Neutrophil (primary cell): Measurements from ENCODE around the gene RPP40.

ENCODE experiments used
- H3K27ac ChIP-seq: fragments of 200-600 bp; sonication (generic); 2 replicates; pipeline ENCODE4 v1.5.1; 2016; ENCODE audit warnings: mild to moderate bottlenecking, moderate library complexity
- H3K27me3 ChIP-seq: fragments of 200-600 bp; sonication (generic); 2 replicates; pipeline ENCODE4 v1.6.0; 2016; ENCODE audit warnings: mild to moderate bottlenecking
- H3K36me3 ChIP-seq: fragments of 200-600 bp; sonication (generic); 2 replicates; pipeline ENCODE4 v1.5.1; 2017
- H3K4me1 ChIP-seq, 2 experiments: fragments of 200-600 bp in 1 of 2; sonication (generic) in 1 of 2; 1 replicate in 1 of 2; 2 replicates in 1 of 2; pipeline versions ENCODE4 v1.5.1 to v1.6.1; 2013 to 2016; ENCODE audit warnings: low read depth in 1 of 2, low read length in 1 of 2, mild to moderate bottlenecking in 1 of 2, moderate library complexity in 1 of 2; ENCODE audit not compliant: control insufficient read depth in 1 of 2, insufficient read depth in 1 of 2
- H3K4me3 ChIP-seq, 2 experiments: fragments of 200-600 bp in 1 of 2; sonication (generic) in 1 of 2; 1 replicate in 1 of 2; 2 replicates in 1 of 2; pipeline ENCODE4 v1.5.1; 2013 to 2016; ENCODE audit warnings: low read depth in 1 of 2, low read length in 1 of 2, mild to moderate bottlenecking in 1 of 2, moderate library complexity in 1 of 2
- H3K9me3 ChIP-seq: fragments of 200-600 bp; sonication (generic); 2 replicates; pipeline ENCODE4 v1.5.1; 2016
- CTCF ChIP-seq: fragments of 200-600 bp; sonication (generic); IDR thresholded peaks from 2 replicates; pipeline ENCODE4 v1.5.1; 2016; ENCODE audit warnings: antibody characterized with exemption

RPP40 gene

GRCh38 chr6:4986999-4987398, 16.8 kb downstream of the RPP40 start:
- Histone ChIP-seq H3K36me3 (no peaks in the 10 kb centered on the region), H3K9me3 (no peaks in the 10 kb centered on the region), H3K4me1 (peaks cover 18 to 22% of the 10 kb centered on the region in 2 experiments), H3K27ac (no peak overlapping the region), H3K27me3 (no peaks in the 10 kb centered on the region), H3K4me3 (no peak overlapping the region)
- no peak for TF ChIP-seq CTCF

- Histone ChIP-seq H3K27ac (no peak overlapping the region), H3K36me3 (no peaks in the 10 kb centered on the region), H3K4me1 (peaks cover 18 to 27% of the 10 kb centered on the region in 2 experiments), H3K4me3 (no peak overlapping the region), H3K9me3 (peaks cover 5% of the 10 kb centered on the region), H3K27me3 (no peaks in the 10 kb centered on the region)
- no peak for TF ChIP-seq CTCF
These were observed 20.5 kb downstream of the RPP40 start for GRCh38 chr6:4983322-4983721.

GRCh38 chr6:4981761-4982160, 22.1 kb downstream of the RPP40 start:
- H3K4me3 ChIP-seq = no peak overlapping the region
- no peak overlapping the region for H3K27ac ChIP-seq
- peaks cover 18 to 27% of the 10 kb centered on the region in 2 experiments for H3K4me1 ChIP-seq
- no peaks in the 10 kb centered on the region for H3K36me3 ChIP-seq
- H3K27me3 ChIP-seq = no peaks in the 10 kb centered on the region
- no peak for TF ChIP-seq CTCF
- peaks cover 5% of the 10 kb centered on the region for H3K9me3 ChIP-seq

GRCh38 chr6:4979426-4979825, 24.4 kb downstream of the RPP40 start:
- H3K4me1 ChIP-seq = peaks cover 14 to 23% of the 10 kb centered on the region in 2 experiments
- no peaks in the 10 kb centered on the region for H3K27me3 ChIP-seq
- H3K36me3 ChIP-seq = no peaks in the 10 kb centered on the region
- peaks cover 5% of the 10 kb centered on the region for H3K9me3 ChIP-seq
- H3K27ac ChIP-seq = no peak overlapping the region
- H3K4me3 ChIP-seq = no peak overlapping the region
- TF ChIP-seq CTCF = no peak

- no peak for TF ChIP-seq CTCF
- Histone ChIP-seq H3K36me3 (no peaks in the 10 kb centered on the region), H3K9me3 (peaks cover 5% of the 10 kb centered on the region), H3K4me3 (no peak overlapping the region), H3K27ac (no peak overlapping the region), H3K27me3 (no peaks in the 10 kb centered on the region), H3K4me1 (peaks cover 0 to 8% of the 10 kb centered on the region in 2 experiments)
These were observed 26.4 kb downstream of the RPP40 start for GRCh38 chr6:4977468-4977867.

- Histone ChIP-seq H3K4me3 (no peak overlapping the region), H3K9me3 (peaks cover 5% of the 10 kb centered on the region), H3K27ac (no peak overlapping the region), H3K27me3 (no peaks in the 10 kb centered on the region), H3K4me1 (peaks cover 0 to 6% of the 10 kb centered on the region in 2 experiments), H3K36me3 (no peaks in the 10 kb centered on the region)
- no peak for TF ChIP-seq CTCF
These were observed 28.3 kb downstream of the RPP40 start for GRCh38 chr6:4975506-4975905.
